Measurements from ENCODE around the gene BCL2. TPM values are rescaled to one million over a fixed set of nuclear protein-coding genes. Genes with fewer than 3 reads are reported as not detected.

The BCL2 gene
- total RNA-seq, 1 experiment from 2014 or later = 1.3 TPM

DNA sequence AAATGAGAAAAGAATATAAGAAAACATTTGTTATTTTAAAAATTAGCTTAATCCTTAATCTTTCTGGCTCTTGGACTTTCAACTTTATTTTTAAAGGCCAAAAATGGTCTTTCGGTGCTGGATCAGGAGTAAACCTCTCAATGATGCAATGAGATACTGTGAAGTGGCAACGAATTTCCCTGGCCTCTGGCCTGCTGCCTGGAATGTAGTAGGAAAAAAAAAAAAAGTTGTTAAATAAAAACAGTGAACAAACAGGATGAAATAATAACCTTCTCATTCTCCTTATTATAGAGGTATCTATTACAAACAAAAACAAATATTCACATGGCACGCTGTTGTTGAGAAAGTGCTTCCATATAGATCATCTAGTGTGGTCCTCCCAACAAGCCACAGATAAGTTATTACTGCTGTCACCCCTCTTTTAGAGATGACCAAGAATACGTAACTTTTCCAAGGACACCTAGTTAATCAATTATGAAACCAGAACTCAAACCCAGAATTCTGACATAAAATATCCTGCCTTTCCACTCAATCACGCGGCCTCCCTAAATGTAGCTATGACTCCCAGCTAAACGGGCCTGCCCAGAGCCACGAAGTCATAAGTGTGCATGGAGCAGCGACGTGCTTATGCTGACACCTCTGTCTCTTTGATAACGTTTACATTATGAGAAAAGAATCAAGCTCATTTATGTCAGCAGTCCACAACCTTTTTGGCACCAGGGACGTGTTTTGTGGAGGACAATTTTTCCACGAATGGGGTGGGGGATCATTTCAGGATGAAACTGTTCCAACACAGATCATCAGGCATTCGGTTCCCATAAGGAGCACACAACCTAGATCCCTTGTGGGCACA, 170.9 kb downstream of the BCL2 start:
- no peak overlapping the region for H3K4me2 ChIP-seq (ENCODE audit: insufficient read depth, insufficient read length, low read length)
- no peaks in the 10 kb centered on the region for H3K23me2 ChIP-seq (ENCODE audit: insufficient read length, low read depth, low read length, poor library complexity, severe bottlenecking)
- WGBS (ENCODE audit: extremely low coverage, insufficient read length, low lambda C conversion rate) = no CpG with 5 or more reads among the region's 14 CpGs
- H3K4me1 Mint-ChIP-seq = peaks cover 12 to 13% of the 10 kb centered on the region in 2 experiments
- no peak overlapping the region for H3K14ac ChIP-seq (ENCODE audit: insufficient read depth, low read length)
- no peak overlapping the region for H3K27ac Mint-ChIP-seq
- no peaks in the 10 kb centered on the region for H4K20me1 ChIP-seq (ENCODE audit: control insufficient read depth, insufficient read depth, insufficient read length)
- no peak overlapping the region for H2AFZ ChIP-seq (ENCODE audit: low read length)
- no peak overlapping the region for H3K4ac ChIP-seq (ENCODE audit: low read depth, low read length)
- H3K4me3 Mint-ChIP-seq = no peak overlapping the region
- no peak overlapping the region for H4K5ac ChIP-seq (ENCODE audit: insufficient read length, low read depth, low read length)
- no peak overlapping the region for H2BK15ac ChIP-seq (ENCODE audit: low read depth, low read length)
- no peaks in the 10 kb centered on the region for H3K36me3 Mint-ChIP-seq (ENCODE audit: insufficient read depth in 1 of 3, low read depth in 3 of 3)
- H3K4me1 ChIP-seq (ENCODE audit: insufficient read depth, low read length) = no peaks in the 10 kb centered on the region
- H3K79me2 ChIP-seq (ENCODE audit: insufficient read depth, low read length) = no peaks in the 10 kb centered on the region
- no peak overlapping the region for H3K18ac ChIP-seq (ENCODE audit: insufficient read length, low read depth, low read length)
- no peaks in the 10 kb centered on the region for H3K27me3 ChIP-seq (ENCODE audit: insufficient read depth, low read length)
- H3T11ph ChIP-seq (ENCODE audit: low read length) = no peak overlapping the region
- H2BK120ac ChIP-seq (ENCODE audit: low read depth, low read length, poor library complexity, severe bottlenecking) = no peak overlapping the region
- no peak overlapping the region for H4K91ac ChIP-seq (ENCODE audit: insufficient read length, low read depth, low read length)
- no peaks in the 10 kb centered on the region for H3K79me1 ChIP-seq (ENCODE audit: insufficient read depth, low read depth, low read length, poor library complexity, severe bottlenecking)
- no peak overlapping the region for H2BK20ac ChIP-seq (ENCODE audit: low read depth, low read length, poor library complexity, severe bottlenecking)
- no peak overlapping the region for H4K8ac ChIP-seq (replicated peaks; ENCODE audit: insufficient read length, low read depth, low read length)
- DNase-seq = no peak
- no peak overlapping the region for H3K23ac ChIP-seq (ENCODE audit: insufficient read length, low read depth, low read length)
- H3K27ac ChIP-seq (ENCODE audit: insufficient read length, low read depth, low read length) = no peak overlapping the region
- TF ChIP-seq, protein P1, sequence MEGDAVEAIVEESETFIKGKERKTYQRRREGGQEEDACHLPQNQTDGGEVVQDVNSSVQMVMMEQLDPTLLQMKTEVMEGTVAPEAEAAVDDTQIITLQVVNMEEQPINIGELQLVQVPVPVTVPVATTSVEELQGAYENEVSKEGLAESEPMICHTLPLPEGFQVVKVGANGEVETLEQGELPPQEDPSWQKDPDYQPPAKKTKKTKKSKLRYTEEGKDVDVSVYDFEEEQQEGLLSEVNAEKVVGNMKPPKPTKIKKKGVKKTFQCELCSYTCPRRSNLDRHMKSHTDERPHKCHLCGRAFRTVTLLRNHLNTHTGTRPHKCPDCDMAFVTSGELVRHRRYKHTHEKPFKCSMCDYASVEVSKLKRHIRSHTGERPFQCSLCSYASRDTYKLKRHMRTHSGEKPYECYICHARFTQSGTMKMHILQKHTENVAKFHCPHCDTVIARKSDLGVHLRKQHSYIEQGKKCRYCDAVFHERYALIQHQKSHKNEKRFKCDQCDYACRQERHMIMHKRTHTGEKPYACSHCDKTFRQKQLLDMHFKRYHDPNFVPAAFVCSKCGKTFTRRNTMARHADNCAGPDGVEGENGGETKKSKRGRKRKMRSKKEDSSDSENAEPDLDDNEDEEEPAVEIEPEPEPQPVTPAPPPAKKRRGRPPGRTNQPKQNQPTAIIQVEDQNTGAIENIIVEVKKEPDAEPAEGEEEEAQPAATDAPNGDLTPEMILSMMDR (conservative IDR thresholded peaks at IDR 0.05) = no peak
- H3K9me3 Mint-ChIP-seq = no peaks in the 10 kb centered on the region
- no peak overlapping the region for H2AK5ac ChIP-seq (ENCODE audit: insufficient read length, low read length)
- no peaks in the 10 kb centered on the region; the same call in 1 of the 2 replicates for H3K27me3 Mint-ChIP-seq (ENCODE audit: low read depth)
- no peak overlapping the region for H3K56ac ChIP-seq (ENCODE audit: insufficient read length, low read depth, low read length)
- no peak overlapping the region for H2BK12ac ChIP-seq (ENCODE audit: insufficient read length, low read depth, low read length)
- no peak overlapping the region for H2BK5ac ChIP-seq (ENCODE audit: insufficient read length, low read length)
- no peaks in the 10 kb centered on the region for H3K9me3 ChIP-seq (ENCODE audit: control insufficient read depth, low read depth, low read length)
- H3K9ac ChIP-seq (ENCODE audit: extremely low read depth, insufficient read length, low read length) = no peak overlapping the region

All from H9 (cell line).